B cell (primary cell): ENCODE results near the gene VPS54. TPM values are rescaled to one million over a fixed set of nuclear protein-coding genes. Genes with fewer than 3 reads are reported as not detected.

Experiments used
- ATAC-seq: fragments of 200-7000 bp; cut with Tn5 transposase; one replicate; pipeline ENCODE4 v1.10.0; 2021; ENCODE audit warnings: low read depth, mild to moderate bottlenecking, moderate number of reproducible peaks, moderate library complexity
- CTCF ChIA-PET: fragments of 350-600 bp; sonication (Branson Sonifier 250); formaldehyde crosslinking; loops from one replicate; lab custom pipeline; 2021; ENCODE audit warnings: antibody characterized with exemption, inconsistent platforms; lab: Charles Lee
- POLR2A ChIA-PET: fragments of 350-600 bp; sonication (Branson Sonifier 250); formaldehyde crosslinking; loops from one replicate; lab custom pipeline; 2021; ENCODE audit warnings: antibody characterized with exemption; lab: Charles Lee
- DNase-seq: peaks from one replicate; pipeline ENCODE4 v3.0.0; 2013
- H2AFZ ChIP-seq: 2 replicates; pipeline ENCODE4 v1.6.1; 2012; ENCODE audit warnings: mild to moderate bottlenecking, low read depth, low read length; ENCODE audit not compliant: insufficient read depth, poor library complexity, severe bottlenecking
- H3K27ac ChIP-seq, 2 donors: 1 replicate in 1 of 2; 2 replicates in 1 of 2; pipeline ENCODE4 v1.5.1; 2012 to 2013; ENCODE audit warnings: low read length in 2 of 2, mild to moderate bottlenecking in 2 of 2, moderate library complexity in 1 of 2
- H3K27me3 ChIP-seq, 4 experiments: fragments of 200-600 bp in 1 of 4; sonication (generic) in 1 of 4; replicated peaks in 1 of 4; 1 replicate in 2 of 4; 2 replicates in 2 of 4; pipeline versions ENCODE4 v1.6.1 to v1.7.0; 2013 to 2016; ENCODE audit warnings: low read length in 3 of 4, mild to moderate bottlenecking in 2 of 4, mixed read lengths in 1 of 4, moderate library complexity in 1 of 4; ENCODE audit not compliant: insufficient read depth in 4 of 4, control insufficient read depth in 3 of 4; ENCODE audit errors: control extremely low read depth in 1 of 4
- H3K36me3 ChIP-seq, 2 experiments: replicated peaks in 1 of 2; 1 replicate in 1 of 2; 2 replicates in 1 of 2; pipeline versions ENCODE4 v1.6.1 to v1.7.1; 2013; ENCODE audit warnings: low read length in 1 of 2; ENCODE audit not compliant: insufficient read depth in 2 of 2, control insufficient read depth in 1 of 2; ENCODE audit errors: control extremely low read depth in 1 of 2, extremely low read depth in 1 of 2
- H3K4me1 ChIP-seq, 2 donors: fragments of 200-600 bp in 1 of 2; sonication (generic) in 1 of 2; 1 replicate in 1 of 2; 2 replicates in 1 of 2; pipeline versions ENCODE4 v1.5.1 to v1.6.1; 2013 to 2017; ENCODE audit warnings: low read length in 2 of 2; ENCODE audit not compliant: control insufficient read depth in 2 of 2, insufficient read depth in 2 of 2
- H3K4me2 ChIP-seq: replicated peaks from 2 replicates; pipeline ENCODE3; 2012; ENCODE audit warnings: mild to moderate bottlenecking, low read depth, low read length; ENCODE audit not compliant: poor library complexity, severe bottlenecking
- H3K4me3 ChIP-seq, 5 experiments: fragments of 200-600 bp in 1 of 5; sonication (generic) in 1 of 5; 1 replicate in 3 of 5; 2 replicates in 2 of 5; pipeline versions ENCODE4 v1.5.1 to v1.7.0; 2011 to 2016; ENCODE audit warnings: low read length in 4 of 5, mild to moderate bottlenecking in 4 of 5, low read depth in 2 of 5, control low read depth in 1 of 5, moderate library complexity in 1 of 5; ENCODE audit not compliant: insufficient read depth in 1 of 5; ENCODE audit errors: control extremely low read depth in 1 of 5, extremely low read depth in 1 of 5
- H3K79me2 ChIP-seq: fragments of 200-600 bp; sonication (generic); one replicate; pipeline ENCODE4 v1.6.0; 2016; ENCODE audit warnings: low read length; ENCODE audit not compliant: control insufficient read depth, insufficient read depth
- H3K9ac ChIP-seq: fragments of 200-600 bp; sonication (generic); 2 replicates; pipeline ENCODE4 v1.6.1; 2017; ENCODE audit warnings: mild to moderate bottlenecking, low read length, moderate library complexity
- H3K9me3 ChIP-seq, 3 donors: one replicate each; pipeline versions ENCODE4 v1.6.1 to v1.7.1; 2013; ENCODE audit warnings: low read length in 2 of 3; ENCODE audit not compliant: control insufficient read depth in 2 of 3, insufficient read depth in 1 of 3; ENCODE audit errors: control extremely low read depth in 1 of 3
- H4K20me1 ChIP-seq: 2 replicates; pipeline ENCODE4 v1.6.0; 2012; ENCODE audit warnings: mild to moderate bottlenecking, low read length; ENCODE audit not compliant: insufficient read depth, control insufficient read depth, poor library complexity, severe bottlenecking
- H3K27ac Mint-ChIP-seq: one replicate; pipeline ENCODE4 v1.8.0; 2021; ENCODE audit warnings: mixed read lengths
- H3K27me3 Mint-ChIP-seq: one replicate; pipeline ENCODE4 v1.8.0; 2021; ENCODE audit warnings: mixed read lengths
- H3K4me1 Mint-ChIP-seq: one replicate; pipeline ENCODE4 v1.8.0; 2021; ENCODE audit warnings: mixed read lengths
- H3K4me3 Mint-ChIP-seq: one replicate; pipeline ENCODE4 v1.8.0; 2021; ENCODE audit warnings: mixed read lengths
- H3K9me3 Mint-ChIP-seq: one replicate; pipeline ENCODE4 v1.8.0; 2022; ENCODE audit warnings: mixed read lengths; ENCODE audit not compliant: insufficient read depth
- CTCF ChIP-seq: fragments of 200-600 bp; IDR thresholded peaks from one replicate; pipeline ENCODE4 v1.8.0; 2022; ENCODE audit warnings: antibody characterized with exemption, mild to moderate bottlenecking
- EZH2 ChIP-seq: IDR thresholded peaks from 2 replicates; pipeline ENCODE4 v1.6.1; 2012; ENCODE audit warnings: borderline replicate concordance, low read depth, mild to moderate bottlenecking, moderate library complexity, low read length; ENCODE audit not compliant: insufficient read depth, poor library complexity, severe bottlenecking
- WGBS: methylation state at CpG from one replicate; pipeline ENCODE4 v1.1.5; 2013; ENCODE audit warnings: missing lambda C conversion rate; ENCODE audit not compliant: insufficient coverage; 5-methylcytosine and 5-hydroxymethylcytosine counted together
- intact Hi-C: fragments of 100-400 bp; cut with micrococcal nuclease; formaldehyde crosslinking; loops from one replicate; pipeline ENCODE4 v1.10.0; 2022
- polyA plus RNA-seq: library from polyadenylated mRNA; depleted of rRNA; stranded (reverse); fragments of >200 nt; gene quantifications from 2 replicates; pipeline ENCODE4 v1.2.3, GENCODE V29; 2012
- total RNA-seq, 2 donors: library from RNA; stranded (reverse); fragments of 120-200 nt in 1 of 2; gene quantifications; 1 replicate in 1 of 2; 2 replicates in 1 of 2; pipeline versions ENCODE4 v1.2.3 to v1.2.4, GENCODE V29; 2013 to 2022

VPS54 gene
- total and polyA plus RNA-seq, 2 donors (not counting 1 experiment from before 2014, with no cell fraction given), result 6.2 to 13.2 TPM

GRCh38 chr2:63886445-63886844, 132.8 kb downstream of the VPS54 start:
- no peak overlapping the region for H2AFZ ChIP-seq
- intact Hi-C loops, result no loop called here
- no peaks in the 10 kb centered on the region for H3K79me2 ChIP-seq
- Mint-ChIP-seq H3K4me3 (no peak overlapping the region), H3K4me1 (no peaks in the 10 kb centered on the region), H3K27ac (no peak overlapping the region), H3K9me3 (no peaks in the 10 kb centered on the region), H3K27me3 (no peaks in the 10 kb centered on the region)
- H3K36me3 ChIP-seq, result peaks cover 28 to 89% of the 10 kb centered on the region in 2 experiments
- no peaks in the 10 kb centered on the region for H3K4me1 ChIP-seq
- H3K9ac ChIP-seq, result no peak overlapping the region
- no peaks in the 10 kb centered on the region for H4K20me1 ChIP-seq
- H3K27ac ChIP-seq, result no peak overlapping the region
- POLR2A ChIA-PET, result no interaction called here
- no peaks in the 10 kb centered on the region for H3K9me3 ChIP-seq
- H3K27me3 ChIP-seq, result no peaks in the 10 kb centered on the region
- H3K4me3 ChIP-seq, result no peak overlapping the region
- 100% methylated on average over 1 of the region's 2 CpGs for WGBS
- ATAC-seq (no peak), DNase-seq (no peak)
- CTCF ChIA-PET, result no interaction called here
- H3K4me2 ChIP-seq, result no peak overlapping the region
- no peak for TF ChIP-seq EZH2

- ATAC-seq (no peak), DNase-seq (no peak)
- Mint-ChIP-seq H3K4me1 (no peaks in the 10 kb centered on the region), H3K9me3 (no peaks in the 10 kb centered on the region), H3K4me3 (no peak overlapping the region), H3K27me3 (no peaks in the 10 kb centered on the region), H3K27ac (no peak overlapping the region)
- POLR2A ChIA-PET, result no interaction called here
- no peak overlapping the region for H3K4me3 ChIP-seq
- no peak overlapping the region for H2AFZ ChIP-seq
- CTCF ChIA-PET, result interaction anchor here (1.0 kb wide), 1 partner anchor 28 kb away, joined by 3 read pairs; no protein-coding TSS in a partner anchor
- H4K20me1 ChIP-seq, result no peaks in the 10 kb centered on the region
- no peaks in the 10 kb centered on the region for H3K4me1 ChIP-seq
- intact Hi-C loops, result no loop called here
- no peaks in the 10 kb centered on the region for H3K9me3 ChIP-seq
- no peak overlapping the region for H3K27ac ChIP-seq
- H3K27me3 ChIP-seq, result no peaks in the 10 kb centered on the region
- peaks cover 15 to 67% of the 10 kb centered on the region in 2 experiments for H3K36me3 ChIP-seq
- H3K4me2 ChIP-seq, result no peak overlapping the region
- H3K79me2 ChIP-seq, result peaks cover 3% of the 10 kb centered on the region
- no peak for TF ChIP-seq CTCF
- TF ChIP-seq EZH2, result no peak
- H3K9ac ChIP-seq, result no peak overlapping the region
- WGBS, result no CpG with 5 or more reads among the region's 3 CpGs
Observed at GRCh38 chr2:63882395-63883105, 136.7 kb downstream of the VPS54 start.
